Uterus (tissue), 2 donors: ENCODE measurements around the gene KLK8.

ENCODE experiments used
- POLR2A ChIP-seq, 2 donors: fragments of 450-650 bp; IDR thresholded peaks; one replicate each; pipeline ENCODE4 v1.6.1; 2016; ENCODE audit warnings: antibody characterized with exemption in 2 of 2, mild to moderate bottlenecking in 1 of 2, moderate library complexity in 1 of 2
- TF ChIP-seq, protein P1 (sequence below), 4 experiments: fragments of 200-600 bp in 2 of 4; fragments of 450-650 bp in 2 of 4; sonication (generic) in 2 of 4; IDR thresholded peaks; one replicate each; pipeline ENCODE4 v1.5.1; 2016 to 2019; ENCODE audit warnings: antibody characterized with exemption in 4 of 4, mild to moderate bottlenecking in 2 of 4, moderate library complexity in 1 of 4

DNA sequence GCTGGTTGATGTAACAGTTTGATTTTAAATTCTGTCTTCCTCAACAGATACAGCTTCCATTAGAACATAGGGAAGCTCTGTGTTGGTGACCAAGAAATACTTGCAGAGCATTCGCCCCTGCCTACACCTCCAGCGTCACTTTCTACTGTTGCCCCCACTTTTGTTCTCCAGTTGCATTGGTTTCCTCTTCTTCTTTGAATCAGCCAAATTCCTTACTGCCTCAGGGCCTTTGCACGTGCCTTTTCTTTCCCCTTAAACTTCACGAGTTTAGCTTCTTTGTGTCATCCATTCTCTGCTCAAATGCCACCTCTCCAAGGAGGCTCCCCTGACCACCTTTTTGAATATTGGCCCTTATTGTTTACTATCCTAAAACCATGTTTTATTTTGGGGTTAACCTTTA lies 54.3 kb downstream of the KLK8 start:
- TF ChIP-seq POLR2A (IDR thresholded peaks at IDR 0.05), result no peak
- TF ChIP-seq, protein P1, sequence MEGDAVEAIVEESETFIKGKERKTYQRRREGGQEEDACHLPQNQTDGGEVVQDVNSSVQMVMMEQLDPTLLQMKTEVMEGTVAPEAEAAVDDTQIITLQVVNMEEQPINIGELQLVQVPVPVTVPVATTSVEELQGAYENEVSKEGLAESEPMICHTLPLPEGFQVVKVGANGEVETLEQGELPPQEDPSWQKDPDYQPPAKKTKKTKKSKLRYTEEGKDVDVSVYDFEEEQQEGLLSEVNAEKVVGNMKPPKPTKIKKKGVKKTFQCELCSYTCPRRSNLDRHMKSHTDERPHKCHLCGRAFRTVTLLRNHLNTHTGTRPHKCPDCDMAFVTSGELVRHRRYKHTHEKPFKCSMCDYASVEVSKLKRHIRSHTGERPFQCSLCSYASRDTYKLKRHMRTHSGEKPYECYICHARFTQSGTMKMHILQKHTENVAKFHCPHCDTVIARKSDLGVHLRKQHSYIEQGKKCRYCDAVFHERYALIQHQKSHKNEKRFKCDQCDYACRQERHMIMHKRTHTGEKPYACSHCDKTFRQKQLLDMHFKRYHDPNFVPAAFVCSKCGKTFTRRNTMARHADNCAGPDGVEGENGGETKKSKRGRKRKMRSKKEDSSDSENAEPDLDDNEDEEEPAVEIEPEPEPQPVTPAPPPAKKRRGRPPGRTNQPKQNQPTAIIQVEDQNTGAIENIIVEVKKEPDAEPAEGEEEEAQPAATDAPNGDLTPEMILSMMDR (IDR thresholded peaks at IDR 0.05), result no peak
